Panc1 (cell line): Measurements from ENCODE around the gene FAM118A.

ENCODE experiments used
- CTCF ChIP-seq: fragments of 450-650 bp; IDR thresholded peaks from 2 replicates; pipeline ENCODE4 v1.5.1; 2017; ENCODE audit warnings: mild to moderate bottlenecking
- POLR2AphosphoS5 ChIP-seq: IDR thresholded peaks from 2 replicates; pipeline ENCODE4 v1.6.1; 2012; ENCODE audit warnings: mild to moderate bottlenecking, low read depth, low read length, moderate library complexity
- SIN3A ChIP-seq: IDR thresholded peaks from 2 replicates; pipeline ENCODE4 v1.6.1; 2012; ENCODE audit warnings: low read depth, mild to moderate bottlenecking, low read length, moderate library complexity, borderline replicate concordance; ENCODE audit not compliant: insufficient read depth
- TCF7L2 ChIP-seq: IDR thresholded peaks from 2 replicates; pipeline ENCODE4 v1.6.1; 2011; ENCODE audit warnings: mild to moderate bottlenecking, low read depth, low read length, inconsistent platforms

GRCh38 chr22:45319324-45319685 is 9.6 kb downstream of the FAM118A start:
- TF ChIP-seq SIN3A (no peak), CTCF (no peak), POLR2AphosphoS5 (no peak), TCF7L2 (no peak)
